ENCODE measurements around the gene AGMO.
"Not testable (repeated sequence)": the region's sequence is repeated elsewhere in the genome, so short reads cannot be mapped to it uniquely, and the experiment has no call there.

The AGMO gene

GRCh38 chr7:15306296-15306695 is 255.5 kb downstream of the AGMO start:
- Histone ChIP-seq H3K27me3 (ENCODE audit: control insufficient read depth, insufficient read depth, low read length) (no peaks in the 10 kb centered on the region), H3K4me1 (ENCODE audit: control insufficient read depth, insufficient read depth, low read length) (no peaks in the 10 kb centered on the region), H3K9me3 (replicated peaks; ENCODE audit: low read length) (no peaks in the 10 kb centered on the region), H3K9ac (ENCODE audit: low read depth, low read length) (no peak overlapping the region), H3K36me3 (ENCODE audit: insufficient read depth, low read length) (no peaks in the 10 kb centered on the region), H3K4me3 (ENCODE audit: low read length) (no peak overlapping the region), H3K4me2 (ENCODE audit: low read length) (no peak overlapping the region)

GRCh38 chr7:15305002-15305600 is 256.7 kb downstream of the AGMO start:
- no peak overlapping the region for H3K4me2 ChIP-seq (ENCODE audit: low read length)
- no peak overlapping the region for H3K9ac ChIP-seq (ENCODE audit: low read depth, low read length)
- no peak overlapping the region for H3K4me3 ChIP-seq (ENCODE audit: low read length)
- H3K36me3 ChIP-seq (ENCODE audit: insufficient read depth, low read length): no peaks in the 10 kb centered on the region
- no peaks in the 10 kb centered on the region for H3K27me3 ChIP-seq (ENCODE audit: control insufficient read depth, insufficient read depth, low read length)
- H3K4me1 ChIP-seq (ENCODE audit: control insufficient read depth, insufficient read depth, low read length): no peaks in the 10 kb centered on the region
- H3K9me3 ChIP-seq (replicated peaks; ENCODE audit: low read length): no peaks in the 10 kb centered on the region

- Histone ChIP-seq H3K9me3 (replicated peaks; ENCODE audit: low read length) (no peaks in the 10 kb centered on the region), H3K27me3 (ENCODE audit: control insufficient read depth, insufficient read depth, low read length) (no peaks in the 10 kb centered on the region), H3K36me3 (ENCODE audit: insufficient read depth, low read length) (no peaks in the 10 kb centered on the region), H3K9ac (ENCODE audit: low read depth, low read length) (no peak overlapping the region), H3K4me2 (ENCODE audit: low read length) (no peak overlapping the region), H3K4me1 (ENCODE audit: control insufficient read depth, insufficient read depth, low read length) (no peaks in the 10 kb centered on the region), H3K4me3 (ENCODE audit: low read length) (no peak overlapping the region)
These were observed 258.5 kb downstream of the AGMO start for GRCh38 chr7:15303357-15303756.

- not testable (repeated sequence) for H3K9ac ChIP-seq (ENCODE audit: low read depth, low read length); H3K4me3 ChIP-seq (ENCODE audit: low read length); H3K36me3 ChIP-seq (ENCODE audit: insufficient read depth, low read length)
These were observed 260.8 kb downstream of the AGMO start for GRCh38 chr7:15300986-15301385.

GRCh38 chr7:15292138-15292537 is 269.7 kb downstream of the AGMO start:
- Histone ChIP-seq H3K9me3 (replicated peaks; ENCODE audit: low read length) (no peaks in the 10 kb centered on the region), H3K36me3 (ENCODE audit: insufficient read depth, low read length) (no peaks in the 10 kb centered on the region), H3K27me3 (ENCODE audit: control insufficient read depth, insufficient read depth, low read length) (no peaks in the 10 kb centered on the region), H3K4me3 (ENCODE audit: low read length) (no peak overlapping the region), H3K9ac (ENCODE audit: low read depth, low read length) (no peak overlapping the region), H3K4me1 (ENCODE audit: control insufficient read depth, insufficient read depth, low read length) (no peaks in the 10 kb centered on the region), H3K4me2 (ENCODE audit: low read length) (no peak overlapping the region)

More at GRCh38 chr7:15300986-15301385, 260.8 kb downstream of the AGMO start:
- not testable (repeated sequence) for H3K27me3 ChIP-seq (ENCODE audit: control insufficient read depth, insufficient read depth, low read length); H3K9me3 ChIP-seq (replicated peaks; ENCODE audit: low read length); H3K4me1 ChIP-seq (ENCODE audit: control insufficient read depth, insufficient read depth, low read length); H3K4me2 ChIP-seq (ENCODE audit: low read length)

- no peaks in the 10 kb centered on the region for H3K36me3 ChIP-seq (ENCODE audit: insufficient read depth, low read length)
- no peak overlapping the region for H3K4me3 ChIP-seq (ENCODE audit: low read length)
- H3K4me1 ChIP-seq (ENCODE audit: control insufficient read depth, insufficient read depth, low read length): no peaks in the 10 kb centered on the region
- no peak overlapping the region for H3K9ac ChIP-seq (ENCODE audit: low read depth, low read length)
- H3K9me3 ChIP-seq (replicated peaks; ENCODE audit: low read length): no peaks in the 10 kb centered on the region
- H3K4me2 ChIP-seq (ENCODE audit: low read length): no peak overlapping the region
- no peaks in the 10 kb centered on the region for H3K27me3 ChIP-seq (ENCODE audit: control insufficient read depth, insufficient read depth, low read length)
These were observed 270.1 kb downstream of the AGMO start for GRCh38 chr7:15291699-15292098.

- Histone ChIP-seq H3K27me3 (ENCODE audit: control insufficient read depth, insufficient read depth, low read length) (no peaks in the 10 kb centered on the region), H3K4me3 (ENCODE audit: low read length) (no peak overlapping the region), H3K9me3 (replicated peaks; ENCODE audit: low read length) (peaks cover 5% of the 10 kb centered on the region), H3K4me2 (ENCODE audit: low read length) (no peak overlapping the region), H3K9ac (ENCODE audit: low read depth, low read length) (no peak overlapping the region), H3K36me3 (ENCODE audit: insufficient read depth, low read length) (no peaks in the 10 kb centered on the region), H3K4me1 (ENCODE audit: control insufficient read depth, insufficient read depth, low read length) (peaks cover 9% of the 10 kb centered on the region)
These were observed 273.1 kb downstream of the AGMO start for GRCh38 chr7:15288741-15289140.

GRCh38 chr7:15284396-15284795 is 277.4 kb downstream of the AGMO start:
- H3K36me3 ChIP-seq (ENCODE audit: insufficient read depth, low read length): no peaks in the 10 kb centered on the region
- H3K4me3 ChIP-seq (ENCODE audit: low read length): no peak overlapping the region
- H3K4me1 ChIP-seq (ENCODE audit: control insufficient read depth, insufficient read depth, low read length): peaks cover 9% of the 10 kb centered on the region
- H3K4me2 ChIP-seq (ENCODE audit: low read length): no peak overlapping the region
- no peak overlapping the region for H3K9ac ChIP-seq (ENCODE audit: low read depth, low read length)
- no peaks in the 10 kb centered on the region for H3K27me3 ChIP-seq (ENCODE audit: control insufficient read depth, insufficient read depth, low read length)
- H3K9me3 ChIP-seq (replicated peaks; ENCODE audit: low read length): peaks cover 5% of the 10 kb centered on the region

GRCh38 chr7:15280078-15280733 is 281.6 kb downstream of the AGMO start:
- no peak overlapping the region for H3K9ac ChIP-seq (ENCODE audit: low read depth, low read length)
- H3K4me1 ChIP-seq (ENCODE audit: control insufficient read depth, insufficient read depth, low read length): peaks cover 9% of the 10 kb centered on the region
- no peak overlapping the region for H3K4me2 ChIP-seq (ENCODE audit: low read length)
- H3K4me3 ChIP-seq (ENCODE audit: low read length): no peak overlapping the region
- H3K36me3 ChIP-seq (ENCODE audit: insufficient read depth, low read length): no peaks in the 10 kb centered on the region
- no peaks in the 10 kb centered on the region for H3K9me3 ChIP-seq (replicated peaks; ENCODE audit: low read length)
- no peaks in the 10 kb centered on the region for H3K27me3 ChIP-seq (ENCODE audit: control insufficient read depth, insufficient read depth, low read length)

- H3K4me3 ChIP-seq (ENCODE audit: low read length): no peak overlapping the region
- no peaks in the 10 kb centered on the region for H3K36me3 ChIP-seq (ENCODE audit: insufficient read depth, low read length)
- peaks cover 8% of the 10 kb centered on the region for H3K4me1 ChIP-seq (ENCODE audit: control insufficient read depth, insufficient read depth, low read length)
- H3K9ac ChIP-seq (ENCODE audit: low read depth, low read length): no peak overlapping the region
- no peaks in the 10 kb centered on the region for H3K27me3 ChIP-seq (ENCODE audit: control insufficient read depth, insufficient read depth, low read length)
- no peaks in the 10 kb centered on the region for H3K9me3 ChIP-seq (replicated peaks; ENCODE audit: low read length)
- H3K4me2 ChIP-seq (ENCODE audit: low read length): no peak overlapping the region
These were observed 282.2 kb downstream of the AGMO start for GRCh38 chr7:15279640-15280039.

- Histone ChIP-seq H3K9me3 (replicated peaks; ENCODE audit: low read length) (no peaks in the 10 kb centered on the region), H3K9ac (ENCODE audit: low read depth, low read length) (no peak overlapping the region), H3K4me1 (ENCODE audit: control insufficient read depth, insufficient read depth, low read length) (no peaks in the 10 kb centered on the region), H3K4me3 (ENCODE audit: low read length) (no peak overlapping the region), H3K36me3 (ENCODE audit: insufficient read depth, low read length) (no peaks in the 10 kb centered on the region), H3K4me2 (ENCODE audit: low read length) (no peak overlapping the region), H3K27me3 (ENCODE audit: control insufficient read depth, insufficient read depth, low read length) (no peaks in the 10 kb centered on the region)
These were observed 304.1 kb downstream of the AGMO start for GRCh38 chr7:15257689-15258088.

GRCh38 chr7:15252181-15252580 is 309.6 kb downstream of the AGMO start:
- Histone ChIP-seq H3K4me2 (ENCODE audit: low read length) (no peak overlapping the region), H3K36me3 (ENCODE audit: insufficient read depth, low read length) (no peaks in the 10 kb centered on the region), H3K9ac (ENCODE audit: low read depth, low read length) (no peak overlapping the region), H3K27me3 (ENCODE audit: control insufficient read depth, insufficient read depth, low read length) (no peaks in the 10 kb centered on the region), H3K4me1 (ENCODE audit: control insufficient read depth, insufficient read depth, low read length) (no peaks in the 10 kb centered on the region), H3K4me3 (ENCODE audit: low read length) (no peak overlapping the region), H3K9me3 (replicated peaks; ENCODE audit: low read length) (no peaks in the 10 kb centered on the region)
